Gastroesophageal sphincter (tissue), 3 donors: Measurements from ENCODE around the gene BIK.

ENCODE experiments used
- CTCF ChIP-seq, 4 experiments: fragments of 200-600 bp in 2 of 4; fragments of 450-650 bp in 2 of 4; sonication (generic) in 1 of 4; IDR thresholded peaks; one replicate each; pipeline ENCODE4 v1.5.1; 2017 to 2019; ENCODE audit warnings: antibody characterized with exemption in 4 of 4, mild to moderate bottlenecking in 2 of 4, moderate library complexity in 2 of 4
- EP300 ChIP-seq: sonication (generic); formaldehyde crosslinking; IDR thresholded peaks from one replicate; pipeline ENCODE4 v1.6.1; 2017; ENCODE audit warnings: antibody characterized with exemption, mild to moderate bottlenecking

- no peak for TF ChIP-seq CTCF (IDR thresholded peaks at IDR 0.05)
- TF ChIP-seq EP300 = no peak
These were observed 32.5 kb downstream of the BIK start, which contains the start of gene MCAT for GRCh38 chr22:43142880-43143562.
